Measurements from ENCODE around the gene MAZ.

DNA sequence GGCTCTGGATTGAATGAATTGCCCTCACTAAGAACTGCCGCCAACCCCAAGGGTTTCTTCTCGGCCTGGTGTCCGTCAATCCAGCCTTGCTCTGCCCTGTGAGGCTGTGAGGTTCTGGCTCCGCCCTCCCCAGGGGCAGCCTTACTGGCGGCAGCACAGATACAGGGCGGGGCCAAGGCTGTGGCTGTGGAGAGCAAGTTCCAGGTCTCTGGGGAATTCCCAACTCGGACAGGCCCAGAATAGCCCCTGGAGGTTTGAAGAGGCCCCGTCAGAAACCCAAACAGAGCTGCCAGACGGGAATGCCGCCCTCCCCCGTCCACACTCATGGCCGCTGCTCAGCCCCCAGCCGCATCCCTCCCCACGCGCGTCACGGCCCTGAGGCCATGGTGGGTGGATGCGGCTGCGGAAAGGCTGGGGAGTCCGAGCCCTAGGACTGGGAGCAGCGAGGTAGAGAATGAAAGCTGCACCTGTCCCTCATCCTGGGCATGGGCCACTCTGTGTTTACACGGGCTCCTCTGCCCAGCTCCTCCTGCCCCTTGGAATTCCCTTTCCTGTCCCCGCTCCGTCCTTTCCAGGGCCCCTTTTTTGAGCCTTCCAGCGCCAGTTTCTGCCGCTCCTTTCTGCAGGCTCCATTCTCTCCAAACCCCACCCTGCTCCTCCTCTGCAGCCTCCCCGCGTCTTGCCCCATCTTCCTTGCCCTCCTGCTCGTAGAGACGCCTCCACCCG is 5.0 kb downstream of the MAZ start:
- TF ChIP-seq CTCF (IDR thresholded peaks at IDR 0.05) (no peak), RAD21 (IDR thresholded peaks at IDR 0.05; ENCODE audit: low read length) (no peak), POLR2AphosphoS5 (IDR thresholded peaks at IDR 0.05; ENCODE audit: low read depth, low read length) (peak; percentile 69), JUND (IDR thresholded peaks at IDR 0.05) (0 out of 2 replicates have a peak, but pooled peaks have one; percentile 27), EZH2phosphoT487 (IDR thresholded peaks at IDR 0.05; ENCODE audit: borderline replicate concordance, low read depth) (no peak), YY1 (IDR thresholded peaks at IDR 0.05; ENCODE audit: low read depth) (peak; percentile 68), TAF1 (IDR thresholded peaks at IDR 0.05; ENCODE audit: borderline replicate concordance, low read depth, low read length) (peak; percentile 44; the same call in 1 of the 2 replicates), REST (IDR thresholded peaks at IDR 0.05; ENCODE audit: low read depth, low read length) (peak; percentile 7; the same call in 1 of the 2 replicates), PBX3 (IDR thresholded peaks at IDR 0.05) (peak; percentile 89), FOXJ3 (CRISPR knock-in tag; IDR thresholded peaks at IDR 0.05) (no peak), EP300 (IDR thresholded peaks at IDR 0.05; ENCODE audit: borderline replicate concordance in 1 of 2, low read depth in 1 of 2, low read length in 1 of 2) (peak; percentile 44; a peak in 2 of 4 replicates), MXI1 (IDR thresholded peaks at IDR 0.05; ENCODE audit: low read depth, low read length) (peak; percentile 65)
- TF ChIP-seq, protein P1, sequence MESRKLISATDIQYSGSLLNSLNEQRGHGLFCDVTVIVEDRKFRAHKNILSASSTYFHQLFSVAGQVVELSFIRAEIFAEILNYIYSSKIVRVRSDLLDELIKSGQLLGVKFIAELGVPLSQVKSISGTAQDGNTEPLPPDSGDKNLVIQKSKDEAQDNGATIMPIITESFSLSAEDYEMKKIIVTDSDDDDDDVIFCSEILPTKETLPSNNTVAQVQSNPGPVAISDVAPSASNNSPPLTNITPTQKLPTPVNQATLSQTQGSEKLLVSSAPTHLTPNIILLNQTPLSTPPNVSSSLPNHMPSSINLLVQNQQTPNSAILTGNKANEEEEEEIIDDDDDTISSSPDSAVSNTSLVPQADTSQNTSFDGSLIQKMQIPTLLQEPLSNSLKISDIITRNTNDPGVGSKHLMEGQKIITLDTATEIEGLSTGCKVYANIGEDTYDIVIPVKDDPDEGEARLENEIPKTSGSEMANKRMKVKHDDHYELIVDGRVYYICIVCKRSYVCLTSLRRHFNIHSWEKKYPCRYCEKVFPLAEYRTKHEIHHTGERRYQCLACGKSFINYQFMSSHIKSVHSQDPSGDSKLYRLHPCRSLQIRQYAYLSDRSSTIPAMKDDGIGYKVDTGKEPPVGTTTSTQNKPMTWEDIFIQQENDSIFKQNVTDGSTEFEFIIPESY (IDR thresholded peaks at IDR 0.05; ENCODE audit: borderline replicate concordance, low read depth): peak; percentile 66; the same call in 1 of the 2 replicates
- TF ChIP-seq, protein P2, sequence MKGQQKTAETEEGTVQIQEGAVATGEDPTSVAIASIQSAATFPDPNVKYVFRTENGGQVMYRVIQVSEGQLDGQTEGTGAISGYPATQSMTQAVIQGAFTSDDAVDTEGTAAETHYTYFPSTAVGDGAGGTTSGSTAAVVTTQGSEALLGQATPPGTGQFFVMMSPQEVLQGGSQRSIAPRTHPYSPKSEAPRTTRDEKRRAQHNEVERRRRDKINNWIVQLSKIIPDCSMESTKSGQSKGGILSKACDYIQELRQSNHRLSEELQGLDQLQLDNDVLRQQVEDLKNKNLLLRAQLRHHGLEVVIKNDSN (IDR thresholded peaks at IDR 0.05; ENCODE audit: borderline replicate concordance, low read depth): no peak
